GM10847 (cell line): ENCODE results near the gene UBE2M.
A peak's percentile ranks its signal among the peaks of the same experiment; 100 is the strongest.

Source experiments
- POLR2A ChIP-seq: IDR thresholded peaks from 2 replicates; pipeline ENCODE4 v1.6.1; 2011; ENCODE audit not compliant: insufficient read length; ENCODE audit errors: extremely low read depth

UBE2M gene

DNA sequence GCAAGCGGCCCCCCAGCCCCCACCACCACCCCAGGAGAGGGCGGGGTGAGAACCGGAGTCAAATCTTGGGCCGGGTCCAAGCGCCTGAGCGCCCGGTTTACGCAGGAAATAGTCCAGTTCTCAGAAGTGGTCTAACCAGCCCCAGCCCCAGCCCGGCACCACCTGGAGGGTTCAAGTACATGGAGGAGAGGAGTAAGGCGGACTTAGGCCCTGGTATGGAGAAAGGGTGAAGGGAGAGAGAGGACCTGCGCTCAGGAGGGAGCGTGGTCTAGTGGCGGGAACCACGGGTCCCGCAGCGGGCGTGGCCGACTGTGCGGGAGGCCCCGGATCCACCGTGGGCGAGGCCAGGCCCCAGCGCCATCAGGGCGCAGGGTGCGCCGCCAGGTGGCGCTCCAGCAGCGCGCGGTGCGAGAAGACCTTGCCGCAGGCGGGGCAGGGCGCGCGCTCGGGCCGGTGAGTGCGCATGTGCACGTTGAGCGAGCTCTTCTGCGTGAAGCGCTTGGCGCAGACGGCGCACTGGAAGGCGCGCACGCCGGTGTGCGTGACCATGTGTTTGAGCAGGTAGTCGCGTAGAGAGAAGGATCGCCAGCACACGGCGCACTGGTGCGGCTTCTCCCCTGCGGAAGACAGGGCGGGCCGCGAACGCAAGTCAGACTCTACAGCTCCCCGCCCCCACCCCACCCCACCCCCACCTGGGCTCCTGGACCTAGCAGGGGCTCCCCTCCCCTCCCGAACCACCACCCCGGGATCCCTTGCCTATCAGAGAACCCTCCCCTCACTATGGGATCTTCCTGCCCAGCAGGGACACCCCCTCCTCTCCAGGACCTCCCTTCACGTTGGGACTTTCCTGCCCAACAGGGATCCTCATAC is 44.5 kb downstream of the UBE2M start:
- TF ChIP-seq POLR2A: peak; percentile 67

DNA sequence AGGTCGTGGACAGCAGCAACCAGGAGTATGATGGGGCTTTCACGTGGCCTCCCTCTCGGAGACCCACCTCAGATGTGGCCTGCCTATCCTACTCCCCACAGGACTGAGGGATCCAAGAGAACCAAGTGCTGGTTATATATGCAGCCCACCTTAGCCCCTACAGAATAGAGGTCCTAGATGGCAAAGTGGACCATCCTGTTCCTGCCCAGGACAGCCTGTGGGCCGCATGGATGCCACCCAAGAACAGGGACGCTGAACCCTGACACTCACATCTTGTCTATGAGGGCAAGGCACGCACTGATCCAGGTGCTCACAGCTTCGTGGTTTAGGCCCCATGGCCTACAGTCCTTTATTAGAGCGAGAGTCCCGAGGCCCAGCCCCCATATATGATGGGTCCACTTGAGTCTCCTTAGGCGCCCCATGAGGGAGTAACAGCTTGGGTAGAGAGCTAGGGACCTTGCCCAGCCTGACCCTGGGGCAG is 45.2 kb downstream of the UBE2M start:
- TF ChIP-seq POLR2A: no peak

DNA sequence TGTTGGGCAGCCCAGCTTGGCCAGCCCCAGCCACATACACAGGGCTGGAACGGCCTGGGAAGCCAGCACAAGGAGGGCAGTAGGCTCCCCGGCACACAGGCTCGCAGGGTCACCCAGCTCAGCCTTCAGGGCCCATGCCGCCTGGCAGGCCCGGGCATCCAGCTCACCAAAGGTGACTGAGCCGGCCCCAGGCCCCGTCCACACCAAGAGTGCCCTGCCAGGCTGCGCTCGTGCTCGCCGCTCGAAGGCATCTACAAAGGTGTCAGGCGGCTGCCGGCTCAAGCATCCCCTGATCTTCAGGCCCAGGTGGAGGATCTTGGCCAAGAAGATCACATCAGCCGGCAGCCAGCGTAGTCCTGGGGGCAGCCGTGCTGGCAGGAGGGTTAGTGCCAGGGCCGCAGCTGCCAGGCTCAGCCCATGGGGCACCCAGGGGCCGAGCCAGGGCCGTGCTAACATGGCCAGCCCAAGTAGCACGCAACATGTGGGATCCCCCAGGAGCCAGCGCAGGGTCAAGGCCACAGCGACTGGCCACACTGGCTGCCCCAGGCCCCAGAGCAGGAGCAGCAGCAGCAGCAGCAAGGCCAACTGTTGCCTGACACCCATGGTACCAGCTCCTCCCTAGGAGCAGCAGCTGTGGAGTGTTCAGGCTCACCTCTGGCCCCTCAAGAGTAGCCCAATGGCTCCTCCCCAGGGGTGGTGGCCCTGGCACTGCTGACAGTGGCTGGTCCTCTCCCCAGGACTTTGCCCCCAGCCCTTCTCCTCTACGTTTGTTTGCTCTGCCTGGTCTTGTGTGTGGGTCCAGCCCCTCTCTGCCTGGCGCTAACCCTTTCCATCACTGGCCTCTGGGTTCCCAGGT is 46.8 kb downstream of the UBE2M start, which contains the start of gene SLC27A5:
TSS of gene SLC27A5 (minus strand) at position 640 of the 856 bp plus-strand sequence. CDS start at position 603, 37 bp downstream.
- no peak for TF ChIP-seq POLR2A

DNA sequence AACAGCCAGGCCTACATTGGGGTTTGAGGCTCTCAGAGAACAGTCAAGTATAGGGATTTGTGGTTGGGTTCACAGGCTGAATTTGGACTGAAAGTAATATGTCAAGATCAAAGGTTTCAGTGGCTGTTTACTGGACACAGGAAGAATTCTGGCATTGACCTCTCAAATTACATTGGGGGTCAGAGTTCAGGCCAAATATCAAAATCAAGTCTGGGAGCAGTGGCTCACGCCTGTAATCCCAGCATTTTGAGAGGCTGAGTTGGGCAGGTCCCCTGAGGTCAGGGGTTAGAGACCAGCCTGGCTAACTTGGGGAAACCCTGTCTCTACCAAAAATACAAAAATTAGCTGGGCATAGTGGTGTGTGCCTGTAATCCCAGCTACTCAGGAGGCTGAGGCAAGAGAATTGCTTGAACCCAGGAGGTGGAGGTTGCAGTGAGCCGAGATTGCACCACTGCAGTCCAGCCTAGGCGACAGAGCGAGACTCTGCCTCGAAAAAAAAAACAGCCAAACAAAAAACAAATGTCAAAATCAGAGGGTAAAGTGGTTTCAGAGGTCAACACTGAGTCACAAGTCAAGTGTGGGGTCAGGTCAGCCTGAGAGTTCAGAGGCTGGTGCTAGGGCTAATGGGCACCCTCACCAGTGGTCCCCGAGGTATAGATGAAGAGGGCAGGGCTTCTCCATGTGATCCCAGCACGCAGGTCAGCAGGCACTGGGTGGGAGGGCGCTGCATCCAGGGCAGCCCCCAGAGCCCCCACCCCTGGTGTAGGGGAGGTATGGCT is 48.1 kb downstream of the UBE2M start:
- TF ChIP-seq POLR2A: no peak

DNA sequence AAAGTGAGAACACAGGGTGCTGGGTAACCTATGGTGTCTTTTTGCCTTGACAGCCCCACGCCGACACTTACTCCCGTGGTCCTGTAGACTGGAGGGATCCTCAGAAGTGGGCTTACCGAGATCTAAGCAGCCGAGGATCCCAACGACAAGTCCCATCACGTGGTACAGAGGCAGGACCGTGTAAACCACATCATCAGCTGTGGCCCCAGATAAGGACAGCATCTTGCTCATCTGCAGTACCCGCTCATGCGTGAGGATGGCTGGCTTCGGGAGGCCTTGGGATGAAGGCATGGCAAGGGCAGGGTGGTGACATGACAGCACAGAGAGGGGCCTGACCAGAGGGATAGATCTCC is 48.7 kb downstream of the UBE2M start:
- no peak for TF ChIP-seq POLR2A
